Measurements from ENCODE around the gene PLXNB3.
A peak's percentile ranks its signal among the peaks of the same experiment; 100 is the strongest.
"Not testable (repeated sequence)": the region's sequence is repeated elsewhere in the genome, so short reads cannot be mapped to it uniquely, and the experiment has no call there.

PLXNB3 gene

GRCh38 chrX:153763989-153764755 lies at the start of gene PLXNB3:
Gene PLXNB3 (plus strand): TSS chrX:153764249. CDS start chrX:153765536, 1,287 bp downstream.
- DNase-seq (ENCODE audit: low read depth) = peak; percentile 70

- no peak for DNase-seq (ENCODE audit: low read depth)
These were observed 49.8 kb upstream of the PLXNB3 start for GRCh38 chrX:153714256-153714655.

- no peak for DNase-seq (ENCODE audit: low read depth)
These were observed 46.6 kb upstream of the PLXNB3 start for GRCh38 chrX:153717445-153717844.

DNA sequence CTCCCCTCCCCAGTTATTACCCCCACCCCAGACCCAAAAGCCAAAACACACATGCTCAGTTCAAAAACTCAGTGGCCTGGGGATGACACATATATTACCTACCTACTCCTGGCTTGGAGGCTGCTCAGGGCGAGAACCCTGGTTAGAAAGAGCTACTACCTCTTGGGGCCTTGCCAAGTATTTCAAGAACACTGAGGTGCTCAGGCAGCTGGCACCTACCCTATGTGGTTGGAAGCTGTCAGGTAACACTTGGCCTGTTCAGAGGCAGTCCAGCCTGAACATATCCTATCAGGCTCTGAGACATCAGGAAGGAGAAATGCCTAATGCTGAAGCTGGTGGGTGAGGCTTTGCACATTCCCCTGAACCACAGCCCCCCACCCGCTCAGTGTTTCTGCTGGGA lies 44.8 kb upstream of the PLXNB3 start:
- DNase-seq (ENCODE audit: low read depth) = no peak

DNA sequence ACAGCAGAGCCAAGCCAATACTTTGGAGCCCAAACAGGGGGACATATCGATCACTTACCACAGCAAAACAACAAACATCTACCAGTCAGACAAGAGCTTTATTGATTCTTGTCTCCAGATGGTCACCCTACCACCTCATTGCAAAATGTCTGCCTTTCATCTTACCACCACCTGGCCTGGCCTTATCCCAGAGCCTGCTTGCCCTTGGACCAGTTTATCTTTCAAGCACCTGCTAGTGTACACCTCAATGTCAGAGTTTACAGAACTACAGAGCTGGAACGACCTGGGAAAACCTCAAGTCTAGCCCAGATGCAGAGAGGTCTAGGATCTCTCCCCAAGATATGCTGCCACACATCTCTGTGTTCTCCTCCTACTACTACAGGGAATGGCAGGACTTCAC lies 44.3 kb upstream of the PLXNB3 start:
- DNase-seq (ENCODE audit: low read depth) = no peak

GRCh38 chrX:153722704-153723350 lies 41.2 kb upstream of the PLXNB3 start:
- no peak for DNase-seq (ENCODE audit: low read depth)

DNA sequence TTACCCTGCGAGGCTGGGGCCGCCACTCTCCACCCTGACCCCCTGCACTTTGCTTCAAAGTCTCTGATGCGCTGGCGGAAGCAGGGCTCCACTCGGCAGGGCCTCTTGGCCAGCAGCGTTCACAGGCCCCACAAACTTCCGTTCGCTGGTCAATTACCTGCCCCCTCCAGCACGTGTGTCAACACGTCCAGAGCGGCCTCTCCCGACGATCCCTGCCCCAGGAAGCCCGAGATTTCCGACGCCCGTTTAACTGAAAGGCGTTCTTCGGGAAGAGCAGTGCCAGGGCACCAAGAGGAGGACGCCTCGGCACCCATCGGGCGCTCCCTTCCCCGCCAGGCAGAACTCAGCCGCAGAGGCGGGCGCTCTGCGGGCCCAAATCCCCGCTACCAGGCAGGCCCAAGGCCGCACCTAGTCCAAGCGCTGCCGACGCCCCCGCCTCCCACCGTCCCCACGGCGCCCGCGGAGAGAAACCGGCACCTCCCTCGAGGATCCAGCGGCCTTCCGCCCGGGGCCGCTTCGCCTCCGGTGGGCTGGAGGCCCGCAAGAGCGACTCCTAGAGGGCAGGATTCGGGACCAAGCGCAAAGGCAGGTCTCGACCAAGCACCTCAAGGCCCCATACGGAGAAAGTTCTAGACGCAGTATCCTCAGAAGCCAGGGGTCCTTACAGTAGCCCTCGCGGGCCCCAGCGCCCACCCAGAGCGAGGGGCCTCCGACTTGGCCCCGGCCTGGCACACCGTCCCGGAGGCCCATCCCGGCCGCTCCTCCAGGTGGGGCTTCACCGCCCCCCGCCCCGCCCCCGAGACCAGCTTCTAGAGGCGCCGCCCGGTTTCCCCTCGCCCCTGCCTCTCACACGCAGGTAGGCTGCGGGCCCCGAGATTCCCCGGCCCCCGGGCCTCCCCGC lies 40.4 kb upstream of the PLXNB3 start:
- peak; percentile 33 for DNase-seq (ENCODE audit: low read depth)

DNA sequence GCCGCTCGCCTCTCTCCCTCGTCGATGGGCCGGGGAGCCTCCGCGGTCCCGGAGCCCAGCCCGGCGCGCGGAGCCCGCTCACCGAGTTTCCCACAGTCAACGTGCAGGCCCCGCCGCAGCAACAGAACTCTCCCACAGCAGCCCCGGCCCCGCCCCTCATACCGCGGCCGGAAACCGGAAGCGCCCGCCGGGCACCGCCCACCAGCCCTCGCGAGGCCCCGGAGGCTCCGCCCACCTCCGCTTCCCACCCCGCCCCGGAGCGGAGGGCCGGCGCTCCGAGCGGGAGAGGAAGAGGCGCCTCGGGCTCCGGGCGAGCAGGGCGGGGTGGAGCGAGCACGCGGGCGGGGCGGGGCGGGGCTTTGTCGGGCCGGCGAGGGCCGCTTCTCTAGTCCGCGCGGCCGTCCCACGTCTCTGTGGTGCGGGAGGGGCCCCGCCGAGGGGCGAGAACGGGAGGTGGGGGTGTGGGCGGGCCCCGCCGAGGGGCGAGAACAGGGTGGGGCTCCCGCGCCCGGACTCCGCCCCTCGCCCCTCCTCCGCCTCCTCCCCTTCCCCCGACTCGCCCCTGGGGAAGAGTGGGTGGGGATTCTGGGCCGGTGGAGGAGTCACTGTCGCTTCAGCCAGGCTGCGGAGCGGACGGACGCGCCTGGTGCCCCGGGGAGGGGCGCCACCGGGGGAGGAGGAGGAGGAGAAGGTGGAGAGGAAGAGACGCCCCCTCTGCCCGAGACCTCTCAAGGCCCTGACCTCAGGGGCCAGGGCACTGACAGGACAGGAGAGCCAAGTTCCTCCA lies 39.6 kb upstream of the PLXNB3 start, which contains the start of the genes ABCD1 and BCAP31:
Gene ABCD1 (plus strand): TSS at position 605 of the 787 bp plus-strand sequence. CDS start 411 bp downstream, outside the sequence.
Gene BCAP31 (minus strand): TSS at position 136 of the 787 bp plus-strand sequence. CDS start 1,143 bp downstream, outside the sequence.
- peak; percentile 83 for DNase-seq (ENCODE audit: low read depth)

DNA sequence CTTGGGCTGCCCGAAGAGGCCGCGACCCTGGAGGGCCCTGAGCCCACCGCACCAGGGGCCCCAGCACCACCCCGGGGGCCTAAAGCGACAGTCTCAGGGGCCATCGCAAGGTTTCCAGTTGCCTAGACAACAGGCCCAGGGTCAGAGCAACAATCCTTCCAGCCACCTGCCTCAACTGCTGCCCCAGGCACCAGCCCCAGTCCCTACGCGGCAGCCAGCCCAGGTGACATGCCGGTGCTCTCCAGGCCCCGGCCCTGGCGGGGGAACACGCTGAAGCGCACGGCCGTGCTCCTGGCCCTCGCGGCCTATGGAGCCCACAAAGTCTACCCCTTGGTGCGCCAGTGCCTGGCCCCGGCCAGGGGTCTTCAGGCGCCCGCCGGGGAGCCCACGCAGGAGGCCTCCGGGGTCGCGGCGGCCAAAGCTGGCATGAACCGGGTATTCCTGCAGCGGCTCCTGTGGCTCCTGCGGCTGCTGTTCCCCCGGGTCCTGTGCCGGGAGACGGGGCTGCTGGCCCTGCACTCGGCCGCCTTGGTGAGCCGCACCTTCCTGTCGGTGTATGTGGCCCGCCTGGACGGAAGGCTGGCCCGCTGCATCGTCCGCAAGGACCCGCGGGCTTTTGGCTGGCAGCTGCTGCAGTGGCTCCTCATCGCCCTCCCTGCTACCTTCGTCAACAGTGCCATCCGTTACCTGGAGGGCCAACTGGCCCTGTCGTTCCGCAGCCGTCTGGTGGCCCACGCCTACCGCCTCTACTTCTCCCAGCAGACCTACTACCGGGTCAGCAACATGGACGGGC lies 38.8 kb upstream of the PLXNB3 start:
- no peak for DNase-seq (ENCODE audit: low read depth)

GRCh38 chrX:153725832-153726285 lies 38.2 kb upstream of the PLXNB3 start:
- no peak for DNase-seq (ENCODE audit: low read depth)

- no peak for DNase-seq (ENCODE audit: low read depth)
These were observed 37.5 kb upstream of the PLXNB3 start for GRCh38 chrX:153726286-153727122.

GRCh38 chrX:153727123-153727931 lies 36.7 kb upstream of the PLXNB3 start:
- DNase-seq (ENCODE audit: low read depth) = no peak

GRCh38 chrX:153728095-153728494 lies 36.0 kb upstream of the PLXNB3 start:
- no peak for DNase-seq (ENCODE audit: low read depth)

GRCh38 chrX:153728951-153729631 lies 35.0 kb upstream of the PLXNB3 start:
- DNase-seq (ENCODE audit: low read depth) = no peak

DNA sequence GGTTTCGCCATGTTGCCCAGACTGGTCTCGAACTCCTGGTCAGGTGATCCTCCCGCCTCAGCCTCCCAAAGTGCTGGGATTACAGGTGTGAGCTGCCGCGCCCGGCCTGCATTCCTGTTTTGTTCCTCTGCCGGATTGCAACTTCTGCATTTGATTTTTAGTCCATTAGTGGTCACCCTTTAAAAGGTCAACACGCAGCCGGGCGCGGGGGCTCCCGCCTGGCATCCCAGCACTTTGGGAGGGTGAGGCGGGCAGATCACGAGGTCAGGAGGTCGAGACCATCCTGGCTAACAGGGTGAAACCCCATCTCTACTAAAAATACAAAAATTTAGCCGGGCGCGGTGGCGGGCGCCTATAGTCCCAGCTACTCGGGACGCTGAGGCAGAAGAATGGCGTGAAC lies 33.9 kb upstream of the PLXNB3 start:
- not testable (repeated sequence) for DNase-seq (ENCODE audit: low read depth)

- DNase-seq (ENCODE audit: low read depth) = no peak
These were observed 32.8 kb upstream of the PLXNB3 start for GRCh38 chrX:153731117-153731844.

- DNase-seq (ENCODE audit: low read depth) = no peak
These were observed 32.2 kb upstream of the PLXNB3 start for GRCh38 chrX:153731845-153732215.
